Liver (tissue), 9 donors: ENCODE data around the gene TMCO5A. TPM values are rescaled to one million over a fixed set of nuclear protein-coding genes. Genes with fewer than 3 reads are reported as not detected.

ENCODE experiments used
- DNase-seq: peaks from one replicate; pipeline ENCODE4 v3.0.0-alpha.2; 2017; ENCODE audit warnings: low spot score
- H3K27ac ChIP-seq, 2 donors: one replicate each; pipeline ENCODE4 v1.7.0; 2013; ENCODE audit warnings: inconsistent platforms in 2 of 2, low read length in 2 of 2, control low read depth in 1 of 2, low read depth in 1 of 2, mild to moderate bottlenecking in 1 of 2
- H3K27me3 ChIP-seq, 4 donors: one replicate each; pipeline versions ENCODE4 v1.6.1 to v1.7.0; 2013; ENCODE audit warnings: low read length in 3 of 4, inconsistent platforms in 1 of 4, mild to moderate bottlenecking in 1 of 4, moderate library complexity in 1 of 4; ENCODE audit not compliant: control insufficient read depth in 4 of 4, insufficient read depth in 4 of 4
- H3K36me3 ChIP-seq, 4 donors: one replicate each; pipeline versions ENCODE4 v1.6.1 to v1.7.0; 2013; ENCODE audit warnings: low read length in 3 of 4, mild to moderate bottlenecking in 3 of 4, low read depth in 1 of 4, moderate library complexity in 1 of 4; ENCODE audit not compliant: control insufficient read depth in 4 of 4, insufficient read depth in 3 of 4
- H3K4me1 ChIP-seq, 4 donors: one replicate each; pipeline versions ENCODE4 v1.6.1 to v1.7.0; 2013; ENCODE audit warnings: low read length in 3 of 4, mild to moderate bottlenecking in 3 of 4, moderate library complexity in 1 of 4; ENCODE audit not compliant: control insufficient read depth in 4 of 4, insufficient read depth in 4 of 4
- H3K4me3 ChIP-seq, 3 donors: one replicate each; pipeline versions ENCODE4 v1.6.1 to v1.7.0; 2013; ENCODE audit warnings: low read length in 3 of 3, control low read depth in 1 of 3, low read depth in 1 of 3, mild to moderate bottlenecking in 1 of 3
- H3K9ac ChIP-seq, 2 donors: one replicate each; pipeline ENCODE4 v1.7.0; 2013; ENCODE audit warnings: low read length in 2 of 2, mild to moderate bottlenecking in 2 of 2, moderate library complexity in 2 of 2, control low read depth in 1 of 2, low read depth in 1 of 2
- H3K9me3 ChIP-seq, 4 donors: one replicate each; pipeline versions ENCODE4 v1.6.1 to v1.7.0; 2013; ENCODE audit warnings: low read length in 3 of 4; ENCODE audit not compliant: control insufficient read depth in 4 of 4
- GABPA ChIP-seq, 2 donors: IDR thresholded peaks in 1 of 2; conservative IDR thresholded peaks in 1 of 2; 2 replicates each; pipeline ENCODE4 v1.6.1; 2016; ENCODE audit warnings: antibody characterized with exemption in 2 of 2, mild to moderate bottlenecking in 1 of 2, moderate library complexity in 1 of 2
- HNF4A ChIP-seq, 2 donors: conservative IDR thresholded peaks; 2 replicates each; pipeline ENCODE4 v1.6.1; 2016; ENCODE audit warnings: antibody characterized with exemption in 2 of 2, mild to moderate bottlenecking in 2 of 2
- HNF4G ChIP-seq: IDR thresholded peaks from 2 replicates; pipeline ENCODE4 v1.6.1; 2016; ENCODE audit warnings: antibody characterized with exemption
- JUND ChIP-seq, 2 donors: IDR thresholded peaks; 2 replicates each; pipeline ENCODE4 v1.6.1; 2016; ENCODE audit warnings: antibody characterized with exemption in 2 of 2
- NR2F2 ChIP-seq: IDR thresholded peaks from 2 replicates; pipeline ENCODE4 v1.6.1; 2016; ENCODE audit warnings: antibody characterized with exemption
- RAD21 ChIP-seq, 2 donors: IDR thresholded peaks; 2 replicates each; pipeline ENCODE4 v1.6.1; 2016; ENCODE audit warnings: antibody characterized with exemption in 2 of 2, mild to moderate bottlenecking in 2 of 2
- RXRA ChIP-seq, 2 donors: IDR thresholded peaks; 2 replicates each; pipeline ENCODE4 v1.6.1; 2017 to 2018; ENCODE audit warnings: antibody characterized with exemption in 2 of 2, mild to moderate bottlenecking in 1 of 2
- SP1 ChIP-seq: IDR thresholded peaks from 2 replicates; pipeline ENCODE4 v1.6.1; 2018; ENCODE audit warnings: antibody characterized with exemption, mild to moderate bottlenecking
- WGBS: extraction: QIAGEN DNeasy Blood & Tissue Kit; methylation state at CpG from one replicate; pipeline ENCODE4 v1.1.7; 2013; 5-methylcytosine and 5-hydroxymethylcytosine counted together
- polyA plus RNA-seq, 2 donors: library from polyadenylated mRNA; stranded (reverse) in 1 of 2; unstranded in 1 of 2; fragments of 200-250 nt in 1 of 2; fragments of >200 nt in 1 of 2; fragmentation: Nextera tagmentation in 1 of 2; extraction: Ambion mirVana in 1 of 2; gene quantifications; one replicate each; pipeline versions ENCODE4 v1.2.1 to v1.2.3, GENCODE V29; 2013 to 2015
- total RNA-seq, 2 donors: library from RNA; depleted of rRNA; stranded (reverse); fragments of >200 nt; gene quantifications; one replicate each; pipeline ENCODE4 v1.2.3, GENCODE V29; 2014
- TF ChIP-seq, protein P1 (sequence below): fragments of 150-350 bp; IDR thresholded peaks from 2 replicates; pipeline ENCODE4 v1.5.1; 2017; ENCODE audit warnings: improper control_type of control experiment, low read depth, low read length; ENCODE audit not compliant: missing input control
- TF ChIP-seq, protein P2 (sequence below): IDR thresholded peaks from 2 replicates; pipeline ENCODE4 v1.6.1; 2016; ENCODE audit warnings: antibody characterized with exemption
- TF ChIP-seq, protein P3 (sequence below): IDR thresholded peaks from 2 replicates; pipeline ENCODE4 v1.6.1; 2016; ENCODE audit warnings: antibody characterized with exemption, mild to moderate bottlenecking
- TF ChIP-seq, protein P4 (sequence below): IDR thresholded peaks from 2 replicates; pipeline ENCODE4 v1.6.1; 2016; ENCODE audit warnings: antibody characterized with exemption
- donor health status: healthy.
- donor health status: healthy.
- donor health status: healthy.
- donor health status: healthy.
- donor health status: healthy.

The TMCO5A gene
- total and polyA plus RNA-seq, 4 donors: not detected

DNA sequence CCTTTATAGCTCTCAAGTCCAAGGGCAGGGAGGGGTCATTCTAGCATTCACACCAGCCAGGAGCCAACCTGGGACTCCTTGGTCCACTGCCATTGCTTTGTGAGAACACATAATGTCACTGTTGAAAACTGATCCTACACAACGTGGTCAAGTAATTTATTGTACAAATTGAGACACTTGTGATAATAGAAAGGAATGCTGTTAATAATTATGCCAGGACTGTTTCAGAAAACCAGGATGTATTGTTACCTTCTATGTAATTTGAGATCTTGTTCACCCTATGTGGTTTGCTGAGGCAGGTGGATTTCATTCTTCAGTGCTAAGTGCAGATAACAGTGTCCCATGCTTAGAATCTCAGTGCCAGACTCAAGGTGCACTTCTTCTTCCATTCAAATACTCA, 33.3 kb downstream of the TMCO5A start:
- no peak for TF ChIP-seq GABPA (IDR thresholded peaks at IDR 0.05 in 1 of 2, conservative IDR thresholded peaks at IDR 0.05 in 1 of 2)
- TF ChIP-seq, protein P1, sequence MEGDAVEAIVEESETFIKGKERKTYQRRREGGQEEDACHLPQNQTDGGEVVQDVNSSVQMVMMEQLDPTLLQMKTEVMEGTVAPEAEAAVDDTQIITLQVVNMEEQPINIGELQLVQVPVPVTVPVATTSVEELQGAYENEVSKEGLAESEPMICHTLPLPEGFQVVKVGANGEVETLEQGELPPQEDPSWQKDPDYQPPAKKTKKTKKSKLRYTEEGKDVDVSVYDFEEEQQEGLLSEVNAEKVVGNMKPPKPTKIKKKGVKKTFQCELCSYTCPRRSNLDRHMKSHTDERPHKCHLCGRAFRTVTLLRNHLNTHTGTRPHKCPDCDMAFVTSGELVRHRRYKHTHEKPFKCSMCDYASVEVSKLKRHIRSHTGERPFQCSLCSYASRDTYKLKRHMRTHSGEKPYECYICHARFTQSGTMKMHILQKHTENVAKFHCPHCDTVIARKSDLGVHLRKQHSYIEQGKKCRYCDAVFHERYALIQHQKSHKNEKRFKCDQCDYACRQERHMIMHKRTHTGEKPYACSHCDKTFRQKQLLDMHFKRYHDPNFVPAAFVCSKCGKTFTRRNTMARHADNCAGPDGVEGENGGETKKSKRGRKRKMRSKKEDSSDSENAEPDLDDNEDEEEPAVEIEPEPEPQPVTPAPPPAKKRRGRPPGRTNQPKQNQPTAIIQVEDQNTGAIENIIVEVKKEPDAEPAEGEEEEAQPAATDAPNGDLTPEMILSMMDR: no peak
- TF ChIP-seq RAD21 (IDR thresholded peaks at IDR 0.05): no peak
- TF ChIP-seq, protein P2, sequence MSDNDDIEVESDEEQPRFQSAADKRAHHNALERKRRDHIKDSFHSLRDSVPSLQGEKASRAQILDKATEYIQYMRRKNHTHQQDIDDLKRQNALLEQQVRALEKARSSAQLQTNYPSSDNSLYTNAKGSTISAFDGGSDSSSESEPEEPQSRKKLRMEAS: no peak
- TF ChIP-seq SP1: no peak
- no peak for TF ChIP-seq JUND (IDR thresholded peaks at IDR 0.05)
- no peak for TF ChIP-seq RXRA (IDR thresholded peaks at IDR 0.05)
- no peak for TF ChIP-seq HNF4A (conservative IDR thresholded peaks at IDR 0.05)
- Histone ChIP-seq H3K9ac (no peak overlapping the region), H3K27me3 (peaks cover 0 to 5% (median 0%) of the 10 kb centered on the region in 4 donors), H3K36me3 (no peaks in the 10 kb centered on the region), H3K4me1 (no peaks in the 10 kb centered on the region), H3K4me3 (no peak overlapping the region), H3K27ac (no peak overlapping the region), H3K9me3 (no peaks in the 10 kb centered on the region)
- no peak for DNase-seq
- 65% methylated on average over 1 of the region's 1 CpG for WGBS

DNA sequence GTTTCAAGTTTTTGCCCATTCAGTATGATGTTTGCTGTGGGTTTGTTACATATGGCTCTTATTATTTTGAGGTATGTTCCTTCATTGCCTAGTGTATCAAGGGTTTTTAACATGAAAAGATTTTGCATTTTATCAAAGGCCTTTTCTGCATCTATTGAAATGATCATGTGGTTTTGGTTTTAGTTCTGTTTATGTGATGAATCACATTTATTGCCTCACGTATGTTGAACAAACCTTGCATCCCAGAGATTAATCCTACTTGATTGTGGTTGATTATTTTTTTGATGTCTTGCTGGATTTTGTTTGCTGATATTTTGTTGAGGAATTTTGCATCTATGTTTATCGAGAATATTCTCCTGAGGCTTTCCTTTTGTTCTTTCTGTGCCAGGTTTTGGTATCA, 39.4 kb downstream of the TMCO5A start:
- no peak for TF ChIP-seq NR2F2
- TF ChIP-seq, protein P1: no peak
- no peak for TF ChIP-seq RAD21 (IDR thresholded peaks at IDR 0.05)
- TF ChIP-seq HNF4G: no peak
- no peak for TF ChIP-seq JUND (IDR thresholded peaks at IDR 0.05)
- no peak for TF ChIP-seq HNF4A (conservative IDR thresholded peaks at IDR 0.05)
- TF ChIP-seq, protein P3, sequence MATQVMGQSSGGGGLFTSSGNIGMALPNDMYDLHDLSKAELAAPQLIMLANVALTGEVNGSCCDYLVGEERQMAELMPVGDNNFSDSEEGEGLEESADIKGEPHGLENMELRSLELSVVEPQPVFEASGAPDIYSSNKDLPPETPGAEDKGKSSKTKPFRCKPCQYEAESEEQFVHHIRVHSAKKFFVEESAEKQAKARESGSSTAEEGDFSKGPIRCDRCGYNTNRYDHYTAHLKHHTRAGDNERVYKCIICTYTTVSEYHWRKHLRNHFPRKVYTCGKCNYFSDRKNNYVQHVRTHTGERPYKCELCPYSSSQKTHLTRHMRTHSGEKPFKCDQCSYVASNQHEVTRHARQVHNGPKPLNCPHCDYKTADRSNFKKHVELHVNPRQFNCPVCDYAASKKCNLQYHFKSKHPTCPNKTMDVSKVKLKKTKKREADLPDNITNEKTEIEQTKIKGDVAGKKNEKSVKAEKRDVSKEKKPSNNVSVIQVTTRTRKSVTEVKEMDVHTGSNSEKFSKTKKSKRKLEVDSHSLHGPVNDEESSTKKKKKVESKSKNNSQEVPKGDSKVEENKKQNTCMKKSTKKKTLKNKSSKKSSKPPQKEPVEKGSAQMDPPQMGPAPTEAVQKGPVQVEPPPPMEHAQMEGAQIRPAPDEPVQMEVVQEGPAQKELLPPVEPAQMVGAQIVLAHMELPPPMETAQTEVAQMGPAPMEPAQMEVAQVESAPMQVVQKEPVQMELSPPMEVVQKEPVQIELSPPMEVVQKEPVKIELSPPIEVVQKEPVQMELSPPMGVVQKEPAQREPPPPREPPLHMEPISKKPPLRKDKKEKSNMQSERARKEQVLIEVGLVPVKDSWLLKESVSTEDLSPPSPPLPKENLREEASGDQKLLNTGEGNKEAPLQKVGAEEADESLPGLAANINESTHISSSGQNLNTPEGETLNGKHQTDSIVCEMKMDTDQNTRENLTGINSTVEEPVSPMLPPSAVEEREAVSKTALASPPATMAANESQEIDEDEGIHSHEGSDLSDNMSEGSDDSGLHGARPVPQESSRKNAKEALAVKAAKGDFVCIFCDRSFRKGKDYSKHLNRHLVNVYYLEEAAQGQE: no peak
- no peak for TF ChIP-seq GABPA (IDR thresholded peaks at IDR 0.05 in 1 of 2, conservative IDR thresholded peaks at IDR 0.05 in 1 of 2)
- TF ChIP-seq, protein P4, sequence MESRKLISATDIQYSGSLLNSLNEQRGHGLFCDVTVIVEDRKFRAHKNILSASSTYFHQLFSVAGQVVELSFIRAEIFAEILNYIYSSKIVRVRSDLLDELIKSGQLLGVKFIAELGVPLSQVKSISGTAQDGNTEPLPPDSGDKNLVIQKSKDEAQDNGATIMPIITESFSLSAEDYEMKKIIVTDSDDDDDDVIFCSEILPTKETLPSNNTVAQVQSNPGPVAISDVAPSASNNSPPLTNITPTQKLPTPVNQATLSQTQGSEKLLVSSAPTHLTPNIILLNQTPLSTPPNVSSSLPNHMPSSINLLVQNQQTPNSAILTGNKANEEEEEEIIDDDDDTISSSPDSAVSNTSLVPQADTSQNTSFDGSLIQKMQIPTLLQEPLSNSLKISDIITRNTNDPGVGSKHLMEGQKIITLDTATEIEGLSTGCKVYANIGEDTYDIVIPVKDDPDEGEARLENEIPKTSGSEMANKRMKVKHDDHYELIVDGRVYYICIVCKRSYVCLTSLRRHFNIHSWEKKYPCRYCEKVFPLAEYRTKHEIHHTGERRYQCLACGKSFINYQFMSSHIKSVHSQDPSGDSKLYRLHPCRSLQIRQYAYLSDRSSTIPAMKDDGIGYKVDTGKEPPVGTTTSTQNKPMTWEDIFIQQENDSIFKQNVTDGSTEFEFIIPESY: no peak
- H3K27ac ChIP-seq: no peak overlapping the region
- H3K4me1 ChIP-seq: no peaks in the 10 kb centered on the region
- 69% methylated on average over 2 of the region's 2 CpGs for WGBS
- no peak for DNase-seq
- H3K27me3 ChIP-seq: no peaks in the 10 kb centered on the region
- H3K9ac ChIP-seq: no peak overlapping the region
- no peaks in the 10 kb centered on the region for H3K9me3 ChIP-seq
- H3K4me3 ChIP-seq: no peak overlapping the region
- no peaks in the 10 kb centered on the region for H3K36me3 ChIP-seq
